ENCODE results near the gene PCDHA5.

- TF ChIP-seq, protein P1, sequence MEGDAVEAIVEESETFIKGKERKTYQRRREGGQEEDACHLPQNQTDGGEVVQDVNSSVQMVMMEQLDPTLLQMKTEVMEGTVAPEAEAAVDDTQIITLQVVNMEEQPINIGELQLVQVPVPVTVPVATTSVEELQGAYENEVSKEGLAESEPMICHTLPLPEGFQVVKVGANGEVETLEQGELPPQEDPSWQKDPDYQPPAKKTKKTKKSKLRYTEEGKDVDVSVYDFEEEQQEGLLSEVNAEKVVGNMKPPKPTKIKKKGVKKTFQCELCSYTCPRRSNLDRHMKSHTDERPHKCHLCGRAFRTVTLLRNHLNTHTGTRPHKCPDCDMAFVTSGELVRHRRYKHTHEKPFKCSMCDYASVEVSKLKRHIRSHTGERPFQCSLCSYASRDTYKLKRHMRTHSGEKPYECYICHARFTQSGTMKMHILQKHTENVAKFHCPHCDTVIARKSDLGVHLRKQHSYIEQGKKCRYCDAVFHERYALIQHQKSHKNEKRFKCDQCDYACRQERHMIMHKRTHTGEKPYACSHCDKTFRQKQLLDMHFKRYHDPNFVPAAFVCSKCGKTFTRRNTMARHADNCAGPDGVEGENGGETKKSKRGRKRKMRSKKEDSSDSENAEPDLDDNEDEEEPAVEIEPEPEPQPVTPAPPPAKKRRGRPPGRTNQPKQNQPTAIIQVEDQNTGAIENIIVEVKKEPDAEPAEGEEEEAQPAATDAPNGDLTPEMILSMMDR (conservative IDR thresholded peaks at IDR 0.05) = no peak
- TF ChIP-seq ZFX (IDR thresholded peaks at IDR 0.05) = no peak
Measured at GRCh38 chr5:140835622-140836510, 14.5 kb downstream of the PCDHA5 start.
